MG63 (cell line): ENCODE results near the gene USP24. TPM values are rescaled to one million over a fixed set of nuclear protein-coding genes. Genes with fewer than 3 reads are reported as not detected.

Source experiments
- DNase-seq: peaks from one replicate; pipeline ENCODE4 v3.0.0-alpha.2; 2020
- H3K27me3 ChIP-seq: fragments of 250-450 bp; sonication (Bioruptor Pico); 2 replicates; pipeline ENCODE4 v1.5.1; 2020; ENCODE audit warnings: mild to moderate bottlenecking, moderate library complexity
- H3K36me3 ChIP-seq: fragments of 250-450 bp; sonication (Bioruptor Pico); 2 replicates; pipeline ENCODE4 v1.5.1; 2020; ENCODE audit warnings: mild to moderate bottlenecking, moderate library complexity
- H3K4me3 ChIP-seq: fragments of 250-450 bp; sonication (Bioruptor Pico); 2 replicates; pipeline ENCODE4 v1.5.1; 2020; ENCODE audit warnings: mild to moderate bottlenecking, moderate library complexity
- H3K9me3 ChIP-seq: fragments of 250-450 bp; sonication (Bioruptor Pico); 2 replicates; pipeline ENCODE4 v1.5.1; 2020; ENCODE audit warnings: mild to moderate bottlenecking, moderate library complexity
- total RNA-seq: library from RNA; depleted of rRNA; stranded (reverse); fragments of >200 nt; shearing (Covaris generic); gene quantifications from 2 replicates; pipeline ENCODE4 v1.2.3, GENCODE V29; 2014; ENCODE audit warnings: low replicate concordance

Gene USP24
- total RNA-seq, 1 experiment from 2014 or later: 9.9 TPM

GRCh38 chr1:55061000-55061705, 154.0 kb downstream of the USP24 start:
- DNase-seq: no peak
- no peaks in the 10 kb centered on the region for H3K36me3 ChIP-seq
- H3K27me3 ChIP-seq: no peaks in the 10 kb centered on the region
- H3K9me3 ChIP-seq: no peaks in the 10 kb centered on the region
- no peak overlapping the region for H3K4me3 ChIP-seq

DNA sequence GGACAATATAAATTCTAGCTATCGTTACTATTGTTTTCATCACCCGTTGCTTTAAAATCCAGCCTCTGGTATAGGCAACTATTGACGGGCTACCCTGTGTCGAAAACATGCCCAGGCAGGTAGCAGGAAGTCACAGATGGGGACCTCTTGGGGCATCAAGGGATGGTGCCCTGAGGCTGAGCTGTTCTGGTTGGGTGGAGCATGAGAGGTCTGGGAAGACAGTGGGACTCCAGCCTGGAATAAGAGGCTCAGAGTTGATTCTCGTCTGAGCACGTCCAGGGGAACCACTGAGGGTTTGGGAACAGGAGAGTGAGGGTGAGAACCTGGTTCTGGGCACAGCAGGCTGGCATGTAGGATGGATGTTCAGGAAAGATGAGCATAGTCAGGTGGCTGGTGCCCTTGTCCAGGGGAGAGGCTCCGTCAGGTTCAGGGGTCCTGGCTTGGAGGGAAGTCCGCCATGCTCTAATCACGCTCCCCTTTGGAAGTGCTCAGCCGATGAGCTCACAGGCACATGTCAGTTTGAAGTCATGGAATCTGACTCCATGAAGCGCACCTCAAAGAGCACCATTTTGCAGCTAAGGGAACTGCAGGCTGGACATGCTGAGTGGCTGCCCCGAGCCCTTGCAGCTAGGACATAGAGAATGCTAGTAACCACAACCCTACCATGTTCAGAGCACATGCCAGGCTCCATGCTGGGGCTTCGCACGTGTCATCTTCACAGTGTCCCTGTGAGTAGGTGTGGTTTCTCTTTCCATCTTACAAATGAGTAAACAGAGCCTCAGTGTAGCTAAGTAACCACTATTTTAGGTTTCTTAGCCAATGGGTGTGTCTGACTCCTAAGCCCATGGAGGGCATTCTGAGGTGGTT, 154.8 kb downstream of the USP24 start:
- H3K4me3 ChIP-seq: no peak overlapping the region

GRCh38 chr1:55059302-55060132, 155.6 kb downstream of the USP24 start:
- H3K27me3 ChIP-seq: no peaks in the 10 kb centered on the region
- no peak overlapping the region for H3K4me3 ChIP-seq
- DNase-seq: no peak
- H3K36me3 ChIP-seq: no peaks in the 10 kb centered on the region
- no peaks in the 10 kb centered on the region for H3K9me3 ChIP-seq

More for the DNA sequence above, 154.8 kb downstream of the USP24 start:
- no peaks in the 10 kb centered on the region for H3K27me3 ChIP-seq
- H3K9me3 ChIP-seq: no peaks in the 10 kb centered on the region
- H3K36me3 ChIP-seq: no peaks in the 10 kb centered on the region
- DNase-seq: no peak

DNA sequence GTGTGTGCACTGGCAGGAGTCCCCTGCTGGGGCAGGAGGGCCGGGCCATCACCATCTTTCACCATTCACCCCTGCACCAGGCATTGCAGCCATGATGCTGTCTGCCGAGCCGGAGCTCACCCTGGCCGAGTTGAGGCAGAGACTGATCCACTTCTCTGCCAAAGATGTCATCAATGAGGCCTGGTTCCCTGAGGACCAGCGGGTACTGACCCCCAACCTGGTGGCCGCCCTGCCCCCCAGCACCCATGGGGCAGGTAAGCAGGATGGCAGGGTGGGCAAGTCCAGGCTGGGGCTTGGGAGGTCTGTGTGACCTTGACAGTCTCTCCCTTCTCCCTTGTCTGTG, 157.2 kb downstream of the USP24 start:
- Histone ChIP-seq H3K27me3 (no peaks in the 10 kb centered on the region), H3K4me3 (no peak overlapping the region), H3K36me3 (no peaks in the 10 kb centered on the region)

GRCh38 chr1:55057270-55057955, 157.8 kb downstream of the USP24 start:
- Histone ChIP-seq H3K4me3 (no peak overlapping the region), H3K27me3 (no peaks in the 10 kb centered on the region), H3K9me3 (no peaks in the 10 kb centered on the region), H3K36me3 (no peaks in the 10 kb centered on the region)
- no peak for DNase-seq

More for the DNA sequence above, 157.2 kb downstream of the USP24 start:
- no peak for DNase-seq
- H3K9me3 ChIP-seq: no peaks in the 10 kb centered on the region

DNA sequence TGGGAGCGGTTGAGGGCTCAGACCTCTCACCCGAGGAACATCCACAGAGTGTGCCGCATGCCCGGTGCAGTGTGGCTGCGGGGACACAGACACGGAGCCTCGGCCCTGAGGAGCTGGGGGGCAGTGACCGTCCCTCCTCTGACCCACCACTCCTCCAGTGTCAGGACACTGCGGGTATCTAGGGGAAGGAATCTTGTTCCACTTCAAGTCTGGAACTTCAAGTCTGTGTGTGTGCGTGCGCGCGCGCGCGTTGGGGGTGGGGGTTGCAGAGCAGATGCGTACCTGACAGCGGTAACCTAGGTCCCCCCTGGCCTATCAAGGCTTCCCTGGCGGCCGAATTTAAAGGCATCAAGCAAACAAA, 158.6 kb downstream of the USP24 start:
- DNase-seq: no peak
- Histone ChIP-seq H3K9me3 (no peaks in the 10 kb centered on the region), H3K36me3 (no peaks in the 10 kb centered on the region), H3K27me3 (no peaks in the 10 kb centered on the region), H3K4me3 (no peak overlapping the region)

DNA sequence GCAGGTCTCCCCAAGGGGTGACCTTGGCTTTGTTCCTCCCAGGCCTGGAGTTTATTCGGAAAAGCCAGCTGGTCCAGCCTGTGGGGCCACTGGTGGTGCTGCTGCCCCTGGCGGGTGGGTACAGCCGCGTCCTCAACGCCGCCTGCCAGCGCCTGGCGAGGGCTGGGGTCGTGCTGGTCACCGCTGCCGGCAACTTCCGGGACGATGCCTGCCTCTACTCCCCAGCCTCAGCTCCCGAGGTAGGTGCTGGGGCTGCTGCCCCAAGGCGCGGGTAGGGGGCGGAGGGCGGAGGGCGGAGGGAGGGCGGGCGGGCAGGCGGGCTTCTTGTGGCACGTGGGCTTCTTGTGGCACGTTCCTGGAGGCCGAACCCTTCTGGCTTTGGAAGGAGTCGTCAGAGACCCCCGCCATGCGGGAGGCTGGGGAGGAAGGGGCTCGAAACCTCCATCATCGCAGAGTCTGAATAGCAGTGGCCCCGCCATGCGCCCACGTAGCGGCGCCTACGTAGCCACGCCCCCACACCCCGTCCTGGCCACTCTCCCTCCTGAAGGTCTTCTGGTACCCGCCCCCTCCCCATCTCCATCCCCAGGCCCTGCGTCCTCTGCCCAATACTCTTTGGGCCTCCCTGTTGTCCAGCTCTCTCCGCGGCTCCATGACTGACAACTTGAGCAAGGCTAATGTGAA, 159.1 kb downstream of the USP24 start:
- Histone ChIP-seq H3K9me3 (no peaks in the 10 kb centered on the region), H3K36me3 (no peaks in the 10 kb centered on the region), H3K27me3 (no peaks in the 10 kb centered on the region), H3K4me3 (no peak overlapping the region)
- no peak for DNase-seq

DNA sequence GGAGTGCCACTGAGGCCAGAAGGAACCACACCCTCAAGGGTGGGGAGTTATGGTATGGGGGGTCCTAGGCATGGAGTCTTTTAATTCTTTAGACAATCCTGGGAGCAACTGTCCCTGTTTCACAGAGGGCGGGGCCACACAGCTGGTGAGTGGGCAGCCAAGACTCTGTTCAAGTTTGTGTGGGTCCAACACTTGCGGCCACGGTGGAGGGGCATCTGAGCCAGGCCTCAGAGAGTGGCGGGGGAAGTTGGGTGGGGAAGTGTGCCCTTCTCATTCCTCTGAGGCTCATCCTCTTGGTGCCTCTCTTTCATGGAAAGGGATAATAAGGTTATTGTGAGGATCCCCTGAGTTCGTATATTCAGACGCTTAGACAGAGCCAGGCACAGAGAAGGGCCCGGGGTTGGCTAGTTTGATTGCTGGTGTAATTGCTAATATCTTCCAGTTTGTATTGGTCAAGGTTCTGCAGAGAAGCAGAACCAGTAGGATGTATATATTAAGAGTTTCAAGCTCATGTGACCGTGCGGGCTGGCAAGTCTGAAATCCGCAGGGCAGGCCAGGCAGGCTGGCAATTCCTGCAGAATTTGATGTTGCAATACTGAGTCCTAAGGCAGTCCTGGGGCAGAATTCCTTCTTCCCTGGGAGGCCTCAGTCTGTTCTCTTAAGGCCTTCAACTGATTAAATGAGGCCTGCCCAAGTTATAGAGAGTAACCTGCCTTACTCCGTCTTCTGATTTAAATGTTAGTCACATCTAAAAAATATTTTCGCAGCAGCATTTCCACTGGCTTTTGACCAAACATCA, 159.9 kb downstream of the USP24 start:
- DNase-seq: no peak
- H3K36me3 ChIP-seq: no peaks in the 10 kb centered on the region
- H3K9me3 ChIP-seq: no peaks in the 10 kb centered on the region
- no peak overlapping the region for H3K4me3 ChIP-seq
- no peaks in the 10 kb centered on the region for H3K27me3 ChIP-seq

GRCh38 chr1:55054396-55054795, 160.8 kb downstream of the USP24 start:
- Histone ChIP-seq H3K9me3 (no peaks in the 10 kb centered on the region), H3K4me3 (no peak overlapping the region), H3K36me3 (no peaks in the 10 kb centered on the region), H3K27me3 (no peaks in the 10 kb centered on the region)
- no peak for DNase-seq

DNA sequence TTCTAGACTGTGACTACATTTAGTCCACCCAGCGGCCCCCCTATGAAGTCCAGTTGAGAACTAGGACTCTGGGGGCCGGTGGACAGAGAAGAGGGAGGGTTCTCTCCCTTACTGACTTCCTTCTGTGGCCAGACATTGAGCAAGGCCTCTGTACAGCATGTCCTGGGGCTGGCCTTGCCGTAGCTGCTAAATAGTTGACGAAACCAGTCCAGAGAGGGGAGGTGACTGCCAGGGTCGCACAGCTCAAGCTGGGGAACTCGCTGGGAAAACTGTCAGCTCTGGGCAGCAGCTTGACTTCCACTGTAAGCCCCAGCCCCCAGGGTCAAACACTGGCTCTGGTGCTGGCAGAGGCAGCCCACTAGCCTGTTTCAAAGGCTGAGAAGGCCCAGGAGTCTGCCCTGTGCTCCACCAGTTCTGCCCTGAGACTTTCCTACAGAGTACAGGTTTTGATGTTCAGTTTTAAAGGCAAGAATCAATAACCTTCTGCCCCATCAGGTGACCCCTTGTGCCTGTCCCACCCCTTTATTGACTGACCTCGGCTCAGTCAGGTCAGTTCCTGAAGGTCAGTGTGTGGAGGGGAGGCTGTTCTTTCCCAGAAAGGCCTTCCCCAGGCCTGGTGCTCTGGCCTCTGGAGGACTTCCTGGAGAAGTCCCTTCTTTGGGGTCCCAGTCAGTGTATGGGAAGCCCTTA, 161.8 kb downstream of the USP24 start:
- H3K27me3 ChIP-seq: no peaks in the 10 kb centered on the region
- H3K4me3 ChIP-seq: no peak overlapping the region
- DNase-seq: no peak
- no peaks in the 10 kb centered on the region for H3K9me3 ChIP-seq
- H3K36me3 ChIP-seq: no peaks in the 10 kb centered on the region

DNA sequence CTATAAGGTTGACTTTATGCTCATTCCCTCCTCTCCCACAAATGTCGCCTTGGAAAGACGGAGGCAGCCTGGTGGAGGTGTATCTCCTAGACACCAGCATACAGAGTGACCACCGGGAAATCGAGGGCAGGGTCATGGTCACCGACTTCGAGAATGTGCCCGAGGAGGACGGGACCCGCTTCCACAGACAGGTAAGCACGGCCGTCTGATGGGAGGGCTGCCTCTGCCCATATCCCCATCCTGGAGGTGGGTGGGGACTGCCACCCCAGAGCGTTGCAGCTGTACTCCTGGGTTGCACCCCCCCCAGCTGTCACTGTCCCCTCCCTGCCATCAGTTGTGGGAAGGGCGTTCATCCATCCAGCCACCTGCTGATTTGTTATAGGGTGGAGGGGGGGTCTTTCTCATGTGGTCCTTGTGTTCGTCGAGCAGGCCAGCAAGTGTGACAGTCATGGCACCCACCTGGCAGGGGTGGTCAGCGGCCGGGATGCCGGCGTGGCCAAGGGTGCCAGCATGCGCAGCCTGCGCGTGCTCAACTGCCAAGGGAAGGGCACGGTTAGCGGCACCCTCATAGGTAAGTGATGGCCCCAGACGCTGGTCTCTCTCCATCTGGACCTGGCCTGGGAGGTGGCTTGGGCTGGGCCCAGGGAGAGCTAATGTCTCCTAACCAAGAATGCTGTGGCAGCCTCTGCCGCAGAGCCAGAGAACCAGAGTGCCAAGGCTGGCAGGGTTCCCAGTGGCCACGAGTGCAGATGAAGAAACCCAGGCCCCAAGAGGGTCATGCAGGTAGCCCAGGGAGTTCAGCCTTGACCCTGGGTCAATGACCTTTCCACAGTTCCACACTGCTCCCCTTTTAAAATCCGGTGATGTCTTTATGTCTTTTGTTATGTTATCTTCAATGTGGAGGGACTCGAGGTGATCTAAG, 162.7 kb downstream of the USP24 start:
- DNase-seq: no peak

DNA sequence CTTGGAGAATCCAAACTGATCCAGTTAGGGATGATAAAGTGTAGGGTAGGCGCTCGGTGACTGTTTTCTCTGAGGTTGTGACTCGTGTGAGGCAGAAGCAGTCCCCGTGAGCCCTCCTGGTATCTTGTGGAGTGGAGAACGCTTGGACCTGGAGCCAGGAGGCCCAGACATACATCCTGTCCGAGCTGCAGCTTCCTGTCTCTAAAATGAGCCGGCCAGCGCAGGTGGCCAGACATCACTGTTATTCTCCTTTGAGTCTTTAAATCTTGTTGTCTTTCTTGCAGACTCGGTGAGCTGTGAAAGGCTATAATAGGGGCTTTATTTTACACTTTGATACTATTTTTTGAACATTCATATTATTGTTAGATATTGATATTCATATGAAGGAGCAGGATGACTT, 163.5 kb downstream of the USP24 start:
- no peak for DNase-seq
- Histone ChIP-seq H3K36me3 (no peaks in the 10 kb centered on the region), H3K4me3 (no peak overlapping the region), H3K9me3 (no peaks in the 10 kb centered on the region), H3K27me3 (no peaks in the 10 kb centered on the region)

More for the DNA sequence above, 162.7 kb downstream of the USP24 start:
- H3K4me3 ChIP-seq: no peak overlapping the region
- H3K9me3 ChIP-seq: no peaks in the 10 kb centered on the region
- no peaks in the 10 kb centered on the region for H3K27me3 ChIP-seq
- H3K36me3 ChIP-seq: no peaks in the 10 kb centered on the region

GRCh38 chr1:55051169-55051568, 164.0 kb downstream of the USP24 start:
- Histone ChIP-seq H3K27me3 (no peaks in the 10 kb centered on the region), H3K36me3 (no peaks in the 10 kb centered on the region), H3K9me3 (no peaks in the 10 kb centered on the region), H3K4me3 (no peak overlapping the region)
- no peak for DNase-seq

DNA sequence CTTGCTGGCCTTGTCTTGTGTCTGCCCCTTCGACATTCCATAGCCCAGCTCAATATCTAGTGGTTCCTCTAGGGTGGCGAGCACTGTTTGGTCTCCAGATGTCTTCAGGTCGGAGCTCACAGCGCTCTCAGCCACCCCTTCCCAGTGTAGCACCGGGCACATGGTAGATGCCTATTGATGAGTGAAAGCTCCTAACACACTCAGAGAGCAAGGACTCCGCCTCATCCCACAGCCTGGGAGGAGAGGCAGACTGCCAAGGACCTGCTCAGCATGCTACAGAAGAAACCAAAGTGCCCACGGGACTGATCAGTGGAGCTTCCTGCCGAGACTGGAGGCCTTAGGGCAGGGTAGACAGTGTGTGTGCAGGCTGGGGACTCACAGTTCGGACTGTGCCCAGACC, 164.9 kb downstream of the USP24 start:
- no peaks in the 10 kb centered on the region for H3K27me3 ChIP-seq
- no peaks in the 10 kb centered on the region for H3K36me3 ChIP-seq
- no peaks in the 10 kb centered on the region for H3K9me3 ChIP-seq
- peak; percentile 58 for DNase-seq
- no peak overlapping the region for H3K4me3 ChIP-seq
